Tibial nerve (tissue), 4 donors: ENCODE results near the gene MIS18A. TPM values are rescaled to one million over a fixed set of nuclear protein-coding genes. Genes with fewer than 3 reads are reported as not detected.

ENCODE experiments used
- DNase-seq, 2 donors: peaks; one replicate each; pipeline ENCODE4 v3.0.0-alpha.2; 2019; ENCODE audit warnings: low spot score in 2 of 2
- H3K27ac ChIP-seq, 4 donors: fragments of 200-600 bp; sonication (generic) in 3 of 4; one replicate each; pipeline ENCODE4 v1.5.1; 2017 to 2019; ENCODE audit warnings: mild to moderate bottlenecking in 1 of 4
- H3K27me3 ChIP-seq, 2 donors: fragments of 200-600 bp; sonication (generic) in 1 of 2; one replicate each; pipeline versions ENCODE4 v1.5.1 to v1.6.0; 2017 to 2019
- H3K36me3 ChIP-seq, 3 donors: fragments of 200-600 bp; sonication (generic); one replicate each; pipeline ENCODE4 v1.5.1; 2018 to 2019
- H3K4me1 ChIP-seq, 4 donors: fragments of 200-600 bp; sonication (generic) in 3 of 4; one replicate each; pipeline ENCODE4 v1.5.1; 2017 to 2019
- H3K4me3 ChIP-seq, 4 donors: fragments of 200-600 bp; sonication (generic) in 3 of 4; one replicate each; pipeline ENCODE4 v1.5.1; 2017 to 2019; ENCODE audit warnings: mild to moderate bottlenecking in 1 of 4, moderate library complexity in 1 of 4
- H3K9me3 ChIP-seq, 4 donors: fragments of 200-600 bp; sonication (generic) in 3 of 4; one replicate each; pipeline ENCODE4 v1.5.1; 2017 to 2019
- EP300 ChIP-seq, 2 donors: sonication (generic); formaldehyde crosslinking; IDR thresholded peaks; one replicate each; pipeline ENCODE4 v1.6.1; 2017; ENCODE audit warnings: antibody characterized with exemption in 2 of 2, mild to moderate bottlenecking in 1 of 2
- POLR2A ChIP-seq, 2 donors: fragments of 450-650 bp; IDR thresholded peaks; one replicate each; pipeline ENCODE4 v1.6.1; 2017; ENCODE audit warnings: antibody characterized with exemption in 2 of 2, mild to moderate bottlenecking in 2 of 2, moderate library complexity in 2 of 2
- WGBS, 2 donors: methylation state at CpG; one replicate each; pipeline ENCODE4 v1.1.5; 2018; 5-methylcytosine and 5-hydroxymethylcytosine counted together
- total RNA-seq, 4 donors: library from RNA; depleted of rRNA; stranded (reverse); fragments of >200 nt; gene quantifications; one replicate each; pipeline ENCODE4 v1.1.0, GENCODE V29; 2016
- TF ChIP-seq, protein P1 (sequence below), 5 experiments: fragments of 200-600 bp in 3 of 5; fragments of 450-650 bp in 2 of 5; sonication (generic) in 3 of 5; IDR thresholded peaks; one replicate each; pipeline ENCODE4 v1.5.1; 2016 to 2019; ENCODE audit warnings: antibody characterized with exemption in 5 of 5, mild to moderate bottlenecking in 3 of 5, moderate library complexity in 2 of 5

Gene MIS18A
- total RNA-seq, 4 donors from 2014 or later: 4.0 to 9.3 (median 7.1) TPM

DNA sequence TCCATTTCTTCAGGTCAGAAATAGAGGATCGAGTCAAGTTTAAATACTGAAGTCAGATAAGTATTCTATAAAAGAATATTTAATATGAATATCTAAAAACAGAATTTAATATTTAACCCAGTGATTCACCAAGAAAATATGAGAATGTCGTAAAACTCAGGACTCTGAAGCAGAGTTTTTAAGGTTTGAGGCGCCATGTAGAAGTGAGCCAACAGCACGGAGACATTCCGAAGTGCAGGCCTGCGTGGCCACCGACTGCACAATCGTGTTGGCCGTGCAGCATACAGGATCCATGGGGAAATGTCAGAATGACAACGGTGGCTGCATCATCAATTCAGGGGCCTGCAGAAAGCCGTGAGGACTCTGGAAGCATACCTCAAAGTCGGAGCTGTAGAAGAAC is 43.3 kb upstream of the MIS18A start:
- DNase-seq: no peak
- H3K4me3 ChIP-seq: no peak overlapping the region
- H3K36me3 ChIP-seq: peaks cover 10 to 99% (median 31%) of the 10 kb centered on the region in 3 donors
- H3K4me1 ChIP-seq: peaks cover 0 to 5% (median 0%) of the 10 kb centered on the region in 4 donors
- no peaks in the 10 kb centered on the region for H3K27me3 ChIP-seq
- H3K27ac ChIP-seq: no peak overlapping the region
- TF ChIP-seq, protein P1, sequence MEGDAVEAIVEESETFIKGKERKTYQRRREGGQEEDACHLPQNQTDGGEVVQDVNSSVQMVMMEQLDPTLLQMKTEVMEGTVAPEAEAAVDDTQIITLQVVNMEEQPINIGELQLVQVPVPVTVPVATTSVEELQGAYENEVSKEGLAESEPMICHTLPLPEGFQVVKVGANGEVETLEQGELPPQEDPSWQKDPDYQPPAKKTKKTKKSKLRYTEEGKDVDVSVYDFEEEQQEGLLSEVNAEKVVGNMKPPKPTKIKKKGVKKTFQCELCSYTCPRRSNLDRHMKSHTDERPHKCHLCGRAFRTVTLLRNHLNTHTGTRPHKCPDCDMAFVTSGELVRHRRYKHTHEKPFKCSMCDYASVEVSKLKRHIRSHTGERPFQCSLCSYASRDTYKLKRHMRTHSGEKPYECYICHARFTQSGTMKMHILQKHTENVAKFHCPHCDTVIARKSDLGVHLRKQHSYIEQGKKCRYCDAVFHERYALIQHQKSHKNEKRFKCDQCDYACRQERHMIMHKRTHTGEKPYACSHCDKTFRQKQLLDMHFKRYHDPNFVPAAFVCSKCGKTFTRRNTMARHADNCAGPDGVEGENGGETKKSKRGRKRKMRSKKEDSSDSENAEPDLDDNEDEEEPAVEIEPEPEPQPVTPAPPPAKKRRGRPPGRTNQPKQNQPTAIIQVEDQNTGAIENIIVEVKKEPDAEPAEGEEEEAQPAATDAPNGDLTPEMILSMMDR (IDR thresholded peaks at IDR 0.05): no peak
- 87 to 89% methylated on average over 12 of the region's 12 CpGs for WGBS, 2 donors
- H3K9me3 ChIP-seq: no peaks in the 10 kb centered on the region

DNA sequence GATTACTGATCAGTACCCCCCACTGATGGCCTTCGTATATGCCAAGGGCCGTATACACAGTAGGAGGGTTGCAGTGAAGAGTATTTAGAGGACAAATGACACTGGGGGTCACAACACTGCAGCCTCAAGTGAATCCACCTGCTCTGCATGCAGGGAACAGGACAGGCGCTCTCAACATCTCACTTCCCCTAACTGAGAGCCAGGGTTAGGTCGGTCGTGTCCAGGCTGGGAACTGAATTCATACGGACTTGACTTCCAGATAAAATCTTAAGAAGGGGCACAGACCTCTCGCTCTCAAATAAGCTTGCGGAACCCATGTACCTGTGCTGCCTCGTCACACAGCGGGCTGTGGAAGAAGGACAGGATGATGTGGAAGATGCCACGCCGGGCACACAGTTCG is 42.6 kb upstream of the MIS18A start:
- 90 to 94% methylated on average over 13 of the region's 13 CpGs for WGBS, 2 donors
- H3K9me3 ChIP-seq: no peaks in the 10 kb centered on the region
- H3K27me3 ChIP-seq: no peaks in the 10 kb centered on the region
- H3K4me3 ChIP-seq: no peak overlapping the region
- H3K36me3 ChIP-seq: peaks cover 10 to 100% (median 37%) of the 10 kb centered on the region in 3 donors
- no peak for TF ChIP-seq POLR2A (IDR thresholded peaks at IDR 0.05)
- TF ChIP-seq, protein P1 (IDR thresholded peaks at IDR 0.05): no peak
- no peak for DNase-seq
- H3K4me1 ChIP-seq: peaks cover 0 to 5% (median 0%) of the 10 kb centered on the region in 4 donors
- H3K27ac ChIP-seq: no peak overlapping the region

DNA sequence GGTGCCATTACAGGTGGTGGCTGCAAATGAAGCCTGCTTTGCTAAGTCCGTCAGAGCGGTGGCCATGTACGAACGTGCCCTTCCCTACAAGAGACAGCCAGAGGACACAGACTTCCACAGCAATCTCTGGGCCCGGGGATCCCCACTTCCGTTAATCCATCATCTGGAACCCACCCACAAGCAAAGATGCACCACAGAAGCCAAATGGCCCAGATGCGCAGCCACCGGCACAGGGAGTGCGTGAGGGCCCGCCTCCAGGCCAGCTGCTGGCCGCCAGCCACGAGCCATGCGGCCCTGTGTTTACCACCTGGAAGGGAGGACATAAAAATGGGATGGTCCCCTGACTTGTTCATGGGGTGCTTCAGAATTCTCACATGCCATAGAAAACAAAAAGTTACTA is 41.9 kb upstream of the MIS18A start:
- Histone ChIP-seq H3K27ac (no peak overlapping the region), H3K4me1 (peaks cover 0 to 3% (median 0%) of the 10 kb centered on the region in 4 donors), H3K9me3 (no peaks in the 10 kb centered on the region), H3K27me3 (no peaks in the 10 kb centered on the region), H3K36me3 (peaks cover 10 to 100% (median 42%) of the 10 kb centered on the region in 3 donors), H3K4me3 (no peak overlapping the region)
- 85 to 92% methylated on average over 13 of the region's 13 CpGs for WGBS, 2 donors
- DNase-seq: no peak
- TF ChIP-seq POLR2A (IDR thresholded peaks at IDR 0.05) (no peak), EP300 (IDR thresholded peaks at IDR 0.05) (no peak)
- TF ChIP-seq, protein P1 (IDR thresholded peaks at IDR 0.05): no peak

DNA sequence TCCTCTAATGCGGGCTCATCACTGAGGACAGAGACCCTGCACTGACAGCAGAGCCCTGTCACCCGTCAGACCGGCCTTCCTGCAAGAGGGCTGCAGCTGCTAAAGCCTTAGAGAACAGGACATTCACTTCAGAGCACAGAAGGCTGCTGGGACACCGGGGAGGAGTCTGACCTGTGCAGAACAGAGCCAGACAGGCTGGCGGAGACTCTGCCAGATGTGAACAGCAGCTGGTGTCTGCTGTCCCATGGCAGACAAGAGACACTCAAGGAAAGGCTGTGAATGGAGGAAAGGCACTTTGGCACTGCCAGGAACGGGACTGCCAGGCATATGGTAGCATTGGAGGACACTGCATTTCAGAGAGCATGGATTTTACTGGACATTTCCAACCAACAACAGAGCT is 41.2 kb upstream of the MIS18A start:
- TF ChIP-seq EP300 (IDR thresholded peaks at IDR 0.05) (no peak), POLR2A (IDR thresholded peaks at IDR 0.05) (no peak)
- TF ChIP-seq, protein P1 (IDR thresholded peaks at IDR 0.05): no peak
- H3K4me1 ChIP-seq: no peaks in the 10 kb centered on the region
- no peak overlapping the region for H3K4me3 ChIP-seq
- H3K27ac ChIP-seq: no peak overlapping the region
- H3K27me3 ChIP-seq: no peaks in the 10 kb centered on the region
- DNase-seq: no peak
- no peaks in the 10 kb centered on the region for H3K9me3 ChIP-seq
- WGBS, 2 donors: 88 to 89% methylated on average over 6 of the region's 6 CpGs
- peaks cover 10 to 100% (median 42%) of the 10 kb centered on the region in 3 donors for H3K36me3 ChIP-seq

DNA sequence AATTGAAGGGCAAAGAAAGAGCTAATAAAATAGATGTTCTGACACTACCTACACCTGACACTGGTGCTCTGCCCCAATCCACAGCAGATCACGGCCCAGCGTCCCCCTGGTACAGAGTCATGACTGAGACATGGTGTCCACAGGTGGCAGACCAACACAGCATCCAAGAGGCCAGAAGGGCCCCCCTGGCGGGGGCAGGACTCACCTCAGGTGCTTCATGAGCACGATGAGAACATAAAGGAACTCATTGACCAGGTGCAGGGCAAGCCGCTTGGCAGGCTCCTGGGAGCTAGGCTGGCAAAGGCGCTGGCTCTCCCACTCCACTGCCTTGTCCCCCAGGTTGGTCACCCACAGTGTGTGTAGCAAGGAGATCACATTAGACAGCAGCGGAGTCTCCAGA is 40.2 kb upstream of the MIS18A start:
- Histone ChIP-seq H3K36me3 (peaks cover 10 to 100% (median 36%) of the 10 kb centered on the region in 3 donors), H3K4me1 (no peaks in the 10 kb centered on the region), H3K27me3 (no peaks in the 10 kb centered on the region), H3K9me3 (no peaks in the 10 kb centered on the region), H3K4me3 (no peak overlapping the region), H3K27ac (no peak overlapping the region)
- DNase-seq: no peak
- no peak for TF ChIP-seq POLR2A (IDR thresholded peaks at IDR 0.05)
- TF ChIP-seq, protein P1 (IDR thresholded peaks at IDR 0.05): no peak
- TF ChIP-seq EP300 (IDR thresholded peaks at IDR 0.05): no peak
- WGBS, 2 donors: 93 to 96% methylated on average over 7 of the region's 7 CpGs
